ENCODE data around the gene CDH6.

GRCh38 chr5:31324842-31325241, 131.4 kb downstream of the CDH6 start:
- TF ChIP-seq RNF2 (conservative IDR thresholded peaks at IDR 0.05; ENCODE audit: low read depth) (no peak), CTCF (CRISPR knock-in tag; IDR thresholded peaks at IDR 0.05) (no peak), IRF2 (CRISPR knock-in tag; IDR thresholded peaks at IDR 0.05) (no peak), HDAC2 (CRISPR knock-in tag; IDR thresholded peaks at IDR 0.05) (no peak), POLR2A (IDR thresholded peaks at IDR 0.05; ENCODE audit: insufficient read depth in 1 of 2, low read depth in 2 of 2, low read length in 2 of 2) (no peak), TAF1 (CRISPR knock-in tag; IDR thresholded peaks at IDR 0.05) (no peak), MEIS1 (CRISPR knock-in tag; IDR thresholded peaks at IDR 0.05; ENCODE audit: borderline replicate concordance) (no peak), ASH2L (IDR thresholded peaks at IDR 0.05; ENCODE audit: insufficient read length, low read depth, low read length) (no peak), THAP8 (CRISPR knock-in tag; IDR thresholded peaks at IDR 0.05; ENCODE audit: borderline replicate concordance) (no peak), ZC3H4 (CRISPR knock-in tag; IDR thresholded peaks at IDR 0.05; ENCODE audit: borderline replicate concordance) (no peak)
- TF ChIP-seq, protein P1, sequence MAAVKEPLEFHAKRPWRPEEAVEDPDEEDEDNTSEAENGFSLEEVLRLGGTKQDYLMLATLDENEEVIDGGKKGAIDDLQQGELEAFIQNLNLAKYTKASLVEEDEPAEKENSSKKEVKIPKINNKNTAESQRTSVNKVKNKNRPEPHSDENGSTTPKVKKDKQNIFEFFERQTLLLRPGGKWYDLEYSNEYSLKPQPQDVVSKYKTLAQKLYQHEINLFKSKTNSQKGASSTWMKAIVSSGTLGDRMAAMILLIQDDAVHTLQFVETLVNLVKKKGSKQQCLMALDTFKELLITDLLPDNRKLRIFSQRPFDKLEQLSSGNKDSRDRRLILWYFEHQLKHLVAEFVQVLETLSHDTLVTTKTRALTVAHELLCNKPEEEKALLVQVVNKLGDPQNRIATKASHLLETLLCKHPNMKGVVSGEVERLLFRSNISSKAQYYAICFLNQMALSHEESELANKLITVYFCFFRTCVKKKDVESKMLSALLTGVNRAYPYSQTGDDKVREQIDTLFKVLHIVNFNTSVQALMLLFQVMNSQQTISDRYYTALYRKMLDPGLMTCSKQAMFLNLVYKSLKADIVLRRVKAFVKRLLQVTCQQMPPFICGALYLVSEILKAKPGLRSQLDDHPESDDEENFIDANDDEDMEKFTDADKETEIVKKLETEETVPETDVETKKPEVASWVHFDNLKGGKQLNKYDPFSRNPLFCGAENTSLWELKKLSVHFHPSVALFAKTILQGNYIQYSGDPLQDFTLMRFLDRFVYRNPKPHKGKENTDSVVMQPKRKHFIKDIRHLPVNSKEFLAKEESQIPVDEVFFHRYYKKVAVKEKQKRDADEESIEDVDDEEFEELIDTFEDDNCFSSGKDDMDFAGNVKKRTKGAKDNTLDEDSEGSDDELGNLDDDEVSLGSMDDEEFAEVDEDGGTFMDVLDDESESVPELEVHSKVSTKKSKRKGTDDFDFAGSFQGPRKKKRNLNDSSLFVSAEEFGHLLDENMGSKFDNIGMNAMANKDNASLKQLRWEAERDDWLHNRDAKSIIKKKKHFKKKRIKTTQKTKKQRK (IDR thresholded peaks at IDR 0.05; ENCODE audit: low read length): no peak
- TF ChIP-seq, protein P2, sequence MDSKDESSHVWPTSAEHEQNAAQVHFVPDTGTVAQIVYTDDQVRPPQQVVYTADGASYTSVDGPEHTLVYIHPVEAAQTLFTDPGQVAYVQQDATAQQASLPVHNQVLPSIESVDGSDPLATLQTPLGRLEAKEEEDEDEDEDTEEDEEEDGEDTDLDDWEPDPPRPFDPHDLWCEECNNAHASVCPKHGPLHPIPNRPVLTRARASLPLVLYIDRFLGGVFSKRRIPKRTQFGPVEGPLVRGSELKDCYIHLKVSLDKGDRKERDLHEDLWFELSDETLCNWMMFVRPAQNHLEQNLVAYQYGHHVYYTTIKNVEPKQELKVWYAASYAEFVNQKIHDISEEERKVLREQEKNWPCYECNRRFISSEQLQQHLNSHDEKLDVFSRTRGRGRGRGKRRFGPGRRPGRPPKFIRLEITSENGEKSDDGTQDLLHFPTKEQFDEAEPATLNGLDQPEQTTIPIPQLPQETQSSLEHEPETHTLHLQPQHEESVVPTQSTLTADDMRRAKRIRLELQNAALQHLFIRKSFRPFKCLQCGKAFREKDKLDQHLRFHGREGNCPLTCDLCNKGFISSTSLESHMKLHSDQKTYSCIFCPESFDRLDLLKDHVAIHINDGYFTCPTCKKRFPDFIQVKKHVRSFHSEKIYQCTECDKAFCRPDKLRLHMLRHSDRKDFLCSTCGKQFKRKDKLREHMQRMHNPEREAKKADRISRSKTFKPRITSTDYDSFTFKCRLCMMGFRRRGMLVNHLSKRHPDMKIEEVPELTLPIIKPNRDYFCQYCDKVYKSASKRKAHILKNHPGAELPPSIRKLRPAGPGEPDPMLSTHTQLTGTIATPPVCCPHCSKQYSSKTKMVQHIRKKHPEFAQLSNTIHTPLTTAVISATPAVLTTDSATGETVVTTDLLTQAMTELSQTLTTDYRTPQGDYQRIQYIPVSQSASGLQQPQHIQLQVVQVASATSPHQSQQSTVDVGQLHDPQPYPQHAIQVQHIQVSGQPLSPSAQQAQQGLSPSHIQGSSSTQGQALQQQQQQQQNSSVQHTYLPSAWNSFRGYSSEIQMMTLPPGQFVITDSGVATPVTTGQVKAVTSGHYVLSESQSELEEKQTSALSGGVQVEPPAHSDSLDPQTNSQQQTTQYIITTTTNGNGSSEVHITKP (CRISPR knock-in tag; IDR thresholded peaks at IDR 0.05; ENCODE audit: low read depth): no peak
